Measurements from ENCODE around the gene RPL10. TPM values are rescaled to one million over a fixed set of nuclear protein-coding genes. Genes with fewer than 3 reads are reported as not detected.

RPL10 gene
- total and polyA plus RNA-seq, 2 of the 8 experiments (the other 6 are each of a cell fraction or from before 2014, with no cell fraction given): 2,633 to 4,293 TPM

- H3K18ac ChIP-seq (ENCODE audit: extremely low read depth, low read length): no peak overlapping the region
- H4K20me1 ChIP-seq (replicated peaks in 1 of 2; ENCODE audit: control insufficient read depth in 1 of 2, insufficient read depth in 2 of 2, low read length in 2 of 2): peaks cover 0 to 4% of the 10 kb centered on the region in 2 experiments
- no peak overlapping the region for H4K8ac ChIP-seq (ENCODE audit: extremely low read depth, insufficient read depth, low read length)
- H3K79me1 ChIP-seq (ENCODE audit: low read depth, low read length): no peaks in the 10 kb centered on the region
- H3K4me3 ChIP-seq (ENCODE audit: extremely low read depth in 1 of 4, insufficient read depth in 2 of 4, low read depth in 3 of 4, low read length in 4 of 4): no peak overlapping the region
- H3K23ac ChIP-seq (ENCODE audit: insufficient read length): no peak overlapping the region
- H4K91ac ChIP-seq (replicated peaks; ENCODE audit: insufficient read length, low read length): no peak overlapping the region
- no peaks in the 10 kb centered on the region for H3K27me3 ChIP-seq (replicated peaks in 1 of 4; ENCODE audit: control insufficient read depth in 3 of 4, extremely low read depth in 1 of 4, insufficient read depth in 3 of 4, low read length in 3 of 4)
- no peak overlapping the region for H4K5ac ChIP-seq (ENCODE audit: insufficient read length, low read depth, low read length)
- peaks cover 0 to 14% (median 7%) of the 10 kb centered on the region in 4 experiments; a peak in 5 of 8 replicates for H3K36me3 ChIP-seq (ENCODE audit: control insufficient read depth in 2 of 4, insufficient read depth in 4 of 4, low read length in 3 of 4)
- H2BK5ac ChIP-seq (ENCODE audit: low read depth, low read length): no peak overlapping the region
- H3K9ac ChIP-seq (replicated peaks in 1 of 4; ENCODE audit: extremely low read depth in 1 of 4, low read depth in 3 of 4, low read length in 3 of 4): no peak overlapping the region
- H3K23me2 ChIP-seq (ENCODE audit: low read depth, low read length): peaks cover 4% of the 10 kb centered on the region; the same call in 1 of the 2 replicates
- H3K27ac ChIP-seq (ENCODE audit: low read depth, low read length): no peak overlapping the region
- no peak overlapping the region for H2BK15ac ChIP-seq (ENCODE audit: low read length)
- H3K79me2 ChIP-seq (ENCODE audit: control insufficient read depth in 1 of 2, insufficient read depth in 2 of 2, low read length in 2 of 2): peaks cover 3 to 9% of the 10 kb centered on the region in 2 experiments; a peak in 2 of 4 replicates
- no peak overlapping the region for H2AFZ ChIP-seq (ENCODE audit: low read length)
- POLR2A ChIA-PET (ENCODE audit: partially characterized antibody): interaction anchor here (0.9 to 2.0 kb wide), 3 partner anchors 15 to 33 kb away, joined by 3 to 7 read pairs (median 4); partner anchors contain the start of genes DNASE1L1 and RPL10
- no peaks in the 10 kb centered on the region for H3K4me1 ChIP-seq (replicated peaks in 1 of 4; ENCODE audit: control insufficient read depth in 3 of 4, insufficient read depth in 4 of 4, low read length in 3 of 4)
- CTCF ChIA-PET (ENCODE audit: partially characterized antibody): interaction anchor here (0.6 to 1.9 kb wide), 2 partner anchors 29 to 77 kb away, joined by 3 to 7 read pairs; no protein-coding TSS in a partner anchor
- H3K4me2 ChIP-seq (ENCODE audit: insufficient read depth in 1 of 2, low read depth in 2 of 2, low read length in 2 of 2): no peak overlapping the region
- FAIRE-seq (no peak), DNase-seq (ENCODE audit: low read depth in 1 of 2, low spot score in 2 of 2) (no peak)
- no peak overlapping the region for H3K4ac ChIP-seq (replicated peaks; ENCODE audit: insufficient read length, low read depth, low read length)
- no peak overlapping the region for H2AK5ac ChIP-seq (ENCODE audit: low read depth, low read length)
- H3K56ac ChIP-seq (replicated peaks; ENCODE audit: insufficient read length, low read depth, low read length): no peak overlapping the region
- H3K9me3 ChIP-seq (ENCODE audit: insufficient read depth in 2 of 2, low read depth in 1 of 2, low read length in 1 of 2): no peaks in the 10 kb centered on the region
- no peak overlapping the region for H2BK20ac ChIP-seq (ENCODE audit: low read length)
- WGBS, 2 experiments (ENCODE audit: extremely low coverage in 1 of 2, insufficient coverage in 1 of 2, insufficient read length in 1 of 2, insufficient replicate concordance in 2 of 2, low coverage in 1 of 2, low lambda C conversion rate in 2 of 2, missing lambda C conversion rate in 1 of 2): 90% methylated on average over 6 of the region's 7 CpGs; no CpG with 5 or more reads in 1 of the 2 experiments
- H2BK120ac ChIP-seq (replicated peaks; ENCODE audit: low read depth, low read length): no peak overlapping the region
- no peak overlapping the region for H3K14ac ChIP-seq (ENCODE audit: insufficient read length)
- no peak overlapping the region for H2BK12ac ChIP-seq (ENCODE audit: low read depth, low read length)
- TF ChIP-seq SAP30 (IDR thresholded peaks at IDR 0.05; ENCODE audit: insufficient read depth, insufficient replicate concordance, low read length) (no peak), CTBP2 (IDR thresholded peaks at IDR 0.05; ENCODE audit: borderline replicate concordance, insufficient read depth, insufficient read length, low read length) (no peak), HDAC6 (IDR thresholded peaks at IDR 0.05; ENCODE audit: low read depth, low read length) (no peak), KDM5A (IDR thresholded peaks at IDR 0.05; ENCODE audit: low read length) (no peak), TAF1 (IDR thresholded peaks at IDR 0.05; ENCODE audit: low read depth, low read length) (no peak), SIN3A (conservative IDR thresholded peaks at IDR 0.05 in 1 of 2, IDR thresholded peaks at IDR 0.05 in 1 of 2; ENCODE audit: low read depth in 1 of 2, low read length in 2 of 2) (no peak), SP2 (IDR thresholded peaks at IDR 0.05; ENCODE audit: low read length) (no peak), SRF (IDR thresholded peaks at IDR 0.05; ENCODE audit: low read depth, low read length) (no peak), ATF2 (IDR thresholded peaks at IDR 0.05; ENCODE audit: low read length) (no peak), E2F6 (IDR thresholded peaks at IDR 0.05) (no peak), EGR1 (IDR thresholded peaks at IDR 0.05; ENCODE audit: borderline replicate concordance, low read depth, low read length) (no peak)
Observed at GRCh38 chrX:154430916-154431315, 32.7 kb downstream of the RPL10 start.
